Esophagus squamous epithelium (tissue), 5 donors: ENCODE data around the gene DBR1. TPM values are rescaled to one million over a fixed set of nuclear protein-coding genes. Genes with fewer than 3 reads are reported as not detected.

Source experiments
- DNase-seq: peaks from one replicate; lab custom pipeline; 2025; lab: John Stamatoyannopoulos, UW
- H3K27ac ChIP-seq, 4 donors: fragments of 200-600 bp; sonication (generic); one replicate each; pipeline ENCODE4 v1.5.1; 2016 to 2019; ENCODE audit warnings: mild to moderate bottlenecking in 1 of 4
- H3K27me3 ChIP-seq, 4 donors: fragments of 200-600 bp; sonication (generic); 1 replicate in 3 of 4; 2 replicates in 1 of 4; pipeline versions ENCODE4 v1.5.1 to v1.6.0; 2017 to 2021; ENCODE audit warnings: antibody characterized with exemption in 1 of 4
- H3K36me3 ChIP-seq, 3 donors: fragments of 200-600 bp; sonication (generic); one replicate each; pipeline ENCODE4 v1.5.1; 2016 to 2019
- H3K4me1 ChIP-seq, 3 donors: fragments of 200-600 bp; sonication (generic); one replicate each; pipeline ENCODE4 v1.5.1; 2017 to 2019
- H3K4me3 ChIP-seq, 4 donors: fragments of 200-600 bp; sonication (generic); 1 replicate in 3 of 4; 2 replicates in 1 of 4; pipeline ENCODE4 v1.5.1; 2016 to 2019; ENCODE audit warnings: mild to moderate bottlenecking in 2 of 4, moderate library complexity in 1 of 4
- H3K9me3 ChIP-seq, 3 donors: fragments of 200-600 bp; sonication (generic); one replicate each; pipeline ENCODE4 v1.5.1; 2016 to 2019
- CTCF ChIP-seq, 6 experiments: fragments of 450-650 bp in 4 of 6; fragments of 200-600 bp in 2 of 6; sonication (generic) in 2 of 6; IDR thresholded peaks; one replicate each; pipeline ENCODE4 v1.5.1; 2016 to 2019; ENCODE audit warnings: antibody characterized with exemption in 6 of 6, mild to moderate bottlenecking in 4 of 6, moderate library complexity in 4 of 6
- POLR2A ChIP-seq, 4 donors: fragments of 450-650 bp; IDR thresholded peaks; one replicate each; pipeline ENCODE4 v1.6.1; 2017; ENCODE audit warnings: antibody characterized with exemption in 4 of 4, mild to moderate bottlenecking in 4 of 4, moderate library complexity in 3 of 4
- WGBS, 2 donors: methylation state at CpG; one replicate each; pipeline ENCODE4 v1.1.5; 2018; 5-methylcytosine and 5-hydroxymethylcytosine counted together
- intact Hi-C: fragments of 100-400 bp; cut with DNase I; formaldehyde crosslinking; loops from one replicate; pipeline ENCODE4 v1.15.0; 2022
- total RNA-seq, 4 donors: library from RNA; depleted of rRNA; stranded (reverse); fragments of >200 nt; gene quantifications; one replicate each; pipeline ENCODE4 v1.1.0, GENCODE V29; 2016
- donor health status: DM: yes; HTN: yes; CAD: no.

Gene DBR1
- total RNA-seq, 4 donors from 2014 or later, result 8.1 to 15.3 (median 11.0) TPM

GRCh38 chr3:138205527-138205926 lies 30.8 kb upstream of the DBR1 start:
- H3K27ac ChIP-seq, result no peak overlapping the region
- peaks cover 0 to 13% (median 0%) of the 10 kb centered on the region in 3 donors for H3K36me3 ChIP-seq

GRCh38 chr3:138203938-138204337 lies 29.2 kb upstream of the DBR1 start:
- H3K27ac ChIP-seq, result no peak overlapping the region
- H3K4me3 ChIP-seq, result no peak overlapping the region
- TF ChIP-seq CTCF (IDR thresholded peaks at IDR 0.05) (no peak), POLR2A (IDR thresholded peaks at IDR 0.05) (no peak)
- peaks cover 0 to 16% (median 2%) of the 10 kb centered on the region in 3 donors for H3K4me1 ChIP-seq
- intact Hi-C loops, result no loop called here
- no peaks in the 10 kb centered on the region for H3K9me3 ChIP-seq
- no peaks in the 10 kb centered on the region for H3K27me3 ChIP-seq
- peaks cover 0 to 7% (median 0%) of the 10 kb centered on the region in 3 donors for H3K36me3 ChIP-seq
- 67 to 83% methylated on average over 4 of the region's 4 CpGs for WGBS, 2 donors
- no peak for DNase-seq

More at GRCh38 chr3:138205527-138205926, 30.8 kb upstream of the DBR1 start:
- Histone ChIP-seq H3K4me1 (peaks cover 0 to 28% (median 0%) of the 10 kb centered on the region in 3 donors), H3K9me3 (no peaks in the 10 kb centered on the region), H3K4me3 (no peak overlapping the region), H3K27me3 (no peaks in the 10 kb centered on the region)
- 78 to 81% methylated on average over 5 of the region's 5 CpGs for WGBS, 2 donors
- intact Hi-C loops, result no loop called here
- DNase-seq, result no peak
- no peak for TF ChIP-seq POLR2A (IDR thresholded peaks at IDR 0.05)
- TF ChIP-seq CTCF (IDR thresholded peaks at IDR 0.05), result no peak

GRCh38 chr3:138202945-138203701 lies 28.4 kb upstream of the DBR1 start:
- peaks cover 0 to 16% (median 2%) of the 10 kb centered on the region in 3 donors for H3K4me1 ChIP-seq
- no peak for TF ChIP-seq CTCF (IDR thresholded peaks at IDR 0.05)
- TF ChIP-seq POLR2A (IDR thresholded peaks at IDR 0.05), result no peak
- H3K36me3 ChIP-seq, result peaks cover 0 to 7% (median 0%) of the 10 kb centered on the region in 3 donors
- H3K27ac ChIP-seq, result no peak overlapping the region
- no peaks in the 10 kb centered on the region for H3K9me3 ChIP-seq
- H3K4me3 ChIP-seq, result no peak overlapping the region
- 83 to 95% methylated on average over 2 to 3 of the region's 3 CpGs for WGBS, 2 donors
- no peaks in the 10 kb centered on the region for H3K27me3 ChIP-seq
- intact Hi-C loops, result no loop called here
- DNase-seq, result no peak

- intact Hi-C loops, result no loop called here
- DNase-seq, result no peak
- TF ChIP-seq CTCF (IDR thresholded peaks at IDR 0.05) (no peak), POLR2A (IDR thresholded peaks at IDR 0.05) (no peak)
These were observed 25.7 kb upstream of the DBR1 start for GRCh38 chr3:138200424-138200823.

GRCh38 chr3:138199851-138200250 lies 25.1 kb upstream of the DBR1 start:
- TF ChIP-seq CTCF (IDR thresholded peaks at IDR 0.05) (no peak), POLR2A (IDR thresholded peaks at IDR 0.05) (no peak)
- no peak overlapping the region for H3K4me3 ChIP-seq
- peaks cover 0 to 14% (median 2%) of the 10 kb centered on the region in 3 donors for H3K4me1 ChIP-seq
- H3K9me3 ChIP-seq, result no peaks in the 10 kb centered on the region
- no peaks in the 10 kb centered on the region for H3K27me3 ChIP-seq
- H3K36me3 ChIP-seq, result peaks cover 0 to 8% (median 0%) of the 10 kb centered on the region in 3 donors
- intact Hi-C loops, result no loop called here
- H3K27ac ChIP-seq, result no peak overlapping the region
- DNase-seq, result no peak
- WGBS, 2 donors, result 66 to 67% methylated on average over 2 of the region's 2 CpGs

More at GRCh38 chr3:138200424-138200823, 25.7 kb upstream of the DBR1 start:
- Histone ChIP-seq H3K4me3 (no peak overlapping the region), H3K27me3 (no peaks in the 10 kb centered on the region), H3K4me1 (peaks cover 0 to 13% (median 2%) of the 10 kb centered on the region in 3 donors), H3K36me3 (peaks cover 0 to 8% (median 0%) of the 10 kb centered on the region in 3 donors), H3K27ac (no peak overlapping the region), H3K9me3 (no peaks in the 10 kb centered on the region)
- 65 to 70% methylated on average over 1 of the region's 1 CpG for WGBS, 2 donors
